Mammary epithelial cell (primary cell): ENCODE results near the gene GNG13.

Experiments used
- EZH2 ChIP-seq: IDR thresholded peaks from 2 replicates; pipeline ENCODE4 v1.6.1; 2012; ENCODE audit warnings: low read length, inconsistent platforms, borderline replicate concordance
- TF ChIP-seq, protein P1 (sequence below), 2 donors: IDR thresholded peaks in 1 of 2; conservative IDR thresholded peaks in 1 of 2; 2 replicates each; pipeline ENCODE4 v1.5.1; 2011 to 2012; ENCODE audit warnings: inconsistent platforms in 2 of 2, low read length in 2 of 2, mild to moderate bottlenecking in 2 of 2, control low read depth in 1 of 2, low read depth in 1 of 2; ENCODE audit not compliant: insufficient read depth in 1 of 2; ENCODE audit errors: extremely low read depth in 1 of 2

- TF ChIP-seq, protein P1, sequence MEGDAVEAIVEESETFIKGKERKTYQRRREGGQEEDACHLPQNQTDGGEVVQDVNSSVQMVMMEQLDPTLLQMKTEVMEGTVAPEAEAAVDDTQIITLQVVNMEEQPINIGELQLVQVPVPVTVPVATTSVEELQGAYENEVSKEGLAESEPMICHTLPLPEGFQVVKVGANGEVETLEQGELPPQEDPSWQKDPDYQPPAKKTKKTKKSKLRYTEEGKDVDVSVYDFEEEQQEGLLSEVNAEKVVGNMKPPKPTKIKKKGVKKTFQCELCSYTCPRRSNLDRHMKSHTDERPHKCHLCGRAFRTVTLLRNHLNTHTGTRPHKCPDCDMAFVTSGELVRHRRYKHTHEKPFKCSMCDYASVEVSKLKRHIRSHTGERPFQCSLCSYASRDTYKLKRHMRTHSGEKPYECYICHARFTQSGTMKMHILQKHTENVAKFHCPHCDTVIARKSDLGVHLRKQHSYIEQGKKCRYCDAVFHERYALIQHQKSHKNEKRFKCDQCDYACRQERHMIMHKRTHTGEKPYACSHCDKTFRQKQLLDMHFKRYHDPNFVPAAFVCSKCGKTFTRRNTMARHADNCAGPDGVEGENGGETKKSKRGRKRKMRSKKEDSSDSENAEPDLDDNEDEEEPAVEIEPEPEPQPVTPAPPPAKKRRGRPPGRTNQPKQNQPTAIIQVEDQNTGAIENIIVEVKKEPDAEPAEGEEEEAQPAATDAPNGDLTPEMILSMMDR (conservative IDR thresholded peaks at IDR 0.05 in 1 of 2, IDR thresholded peaks at IDR 0.05 in 1 of 2; ENCODE audit: extremely low read depth in 1 of 2, insufficient read depth in 1 of 2, low read depth in 1 of 2, low read length in 2 of 2), result no peak
- TF ChIP-seq EZH2, result no peak
Measured at GRCh38 chr16:808085-808386, 7.5 kb upstream of the GNG13 start.
